Gastrocnemius medialis (tissue), 4 donors: ENCODE results near the gene PRKCZ.

Source experiments
- CTCF ChIP-seq, 5 experiments: fragments of 450-650 bp in 3 of 5; fragments of 200-600 bp in 2 of 5; sonication (generic) in 2 of 5; IDR thresholded peaks in 4 of 5; conservative IDR thresholded peaks in 1 of 5; 1 replicate in 4 of 5; 2 replicates in 1 of 5; pipeline ENCODE4 v1.5.1; 2016 to 2019; ENCODE audit warnings: antibody characterized with exemption in 5 of 5, mild to moderate bottlenecking in 3 of 5, moderate library complexity in 3 of 5
- POLR2A ChIP-seq, 2 donors: fragments of 450-650 bp; IDR thresholded peaks; one replicate each; pipeline ENCODE4 v1.6.1; 2017; ENCODE audit warnings: antibody characterized with exemption in 2 of 2, mild to moderate bottlenecking in 2 of 2, moderate library complexity in 2 of 2

- TF ChIP-seq POLR2A (IDR thresholded peaks at IDR 0.05) (no peak), CTCF (IDR thresholded peaks at IDR 0.05 in 4 of 5, conservative IDR thresholded peaks at IDR 0.05 in 1 of 5) (no peak)
Measured at GRCh38 chr1:2107586-2108212, 57.5 kb downstream of the PRKCZ start.
